ENCODE data around the gene CYSLTR2. TPM values are rescaled to one million over a fixed set of nuclear protein-coding genes. Genes with fewer than 3 reads are reported as not detected.

Gene CYSLTR2, protein sequence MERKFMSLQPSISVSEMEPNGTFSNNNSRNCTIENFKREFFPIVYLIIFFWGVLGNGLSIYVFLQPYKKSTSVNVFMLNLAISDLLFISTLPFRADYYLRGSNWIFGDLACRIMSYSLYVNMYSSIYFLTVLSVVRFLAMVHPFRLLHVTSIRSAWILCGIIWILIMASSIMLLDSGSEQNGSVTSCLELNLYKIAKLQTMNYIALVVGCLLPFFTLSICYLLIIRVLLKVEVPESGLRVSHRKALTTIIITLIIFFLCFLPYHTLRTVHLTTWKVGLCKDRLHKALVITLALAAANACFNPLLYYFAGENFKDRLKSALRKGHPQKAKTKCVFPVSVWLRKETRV
- under 1 TPM; 0.59 to 0.74 TPM for total RNA-seq

DNA sequence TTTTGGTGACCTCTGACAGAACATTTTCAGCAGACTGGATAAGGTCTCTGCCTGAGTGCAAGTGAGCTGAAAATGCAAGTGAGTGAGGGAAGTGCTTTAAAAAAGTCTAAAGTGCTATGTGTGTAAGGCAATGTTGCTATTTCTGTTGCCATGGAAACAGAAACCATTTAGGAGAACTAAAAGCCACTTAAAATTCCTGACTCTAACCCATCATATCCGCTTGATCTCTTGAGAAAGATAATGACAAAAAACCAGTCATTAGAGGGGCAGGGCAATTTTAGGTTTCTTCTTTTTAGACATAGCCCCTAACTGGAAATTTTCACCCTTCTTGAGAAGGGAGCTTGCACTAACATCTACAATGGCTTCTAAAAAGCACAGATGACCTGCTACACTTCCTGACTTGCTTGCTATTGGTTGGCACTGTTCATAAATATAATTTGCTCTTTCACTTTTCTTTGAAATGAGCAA is at the start of gene CYSLTR2:
Gene CYSLTR2 (plus strand): TSS at position 458 of the 468 bp plus-strand sequence. CDS start 52,889 bp downstream, outside the sequence.
- H3K27me3 ChIP-seq (replicated peaks; ENCODE audit: insufficient read depth), result no peaks in the 10 kb centered on the region
- no peaks in the 10 kb centered on the region for H3K9me3 ChIP-seq
- no peak within 1 kb of the TSS for H3K4me3 ChIP-seq
- H3K36me3 ChIP-seq, result no peaks in the 10 kb centered on the region
- no peak for DNase-seq (ENCODE audit: low spot score)
- intact Hi-C loops (cut with DNase I), result no loop called here
- WGBS, result 19% methylated on average over 1 of the region's 1 CpG
- H3K4me1 ChIP-seq (replicated peaks), result no peaks in the 10 kb centered on the region
- peak within 1 kb of the TSS in 1 of 2 donors; percentile 4 for H3K27ac ChIP-seq
- TF ChIP-seq, protein P1, sequence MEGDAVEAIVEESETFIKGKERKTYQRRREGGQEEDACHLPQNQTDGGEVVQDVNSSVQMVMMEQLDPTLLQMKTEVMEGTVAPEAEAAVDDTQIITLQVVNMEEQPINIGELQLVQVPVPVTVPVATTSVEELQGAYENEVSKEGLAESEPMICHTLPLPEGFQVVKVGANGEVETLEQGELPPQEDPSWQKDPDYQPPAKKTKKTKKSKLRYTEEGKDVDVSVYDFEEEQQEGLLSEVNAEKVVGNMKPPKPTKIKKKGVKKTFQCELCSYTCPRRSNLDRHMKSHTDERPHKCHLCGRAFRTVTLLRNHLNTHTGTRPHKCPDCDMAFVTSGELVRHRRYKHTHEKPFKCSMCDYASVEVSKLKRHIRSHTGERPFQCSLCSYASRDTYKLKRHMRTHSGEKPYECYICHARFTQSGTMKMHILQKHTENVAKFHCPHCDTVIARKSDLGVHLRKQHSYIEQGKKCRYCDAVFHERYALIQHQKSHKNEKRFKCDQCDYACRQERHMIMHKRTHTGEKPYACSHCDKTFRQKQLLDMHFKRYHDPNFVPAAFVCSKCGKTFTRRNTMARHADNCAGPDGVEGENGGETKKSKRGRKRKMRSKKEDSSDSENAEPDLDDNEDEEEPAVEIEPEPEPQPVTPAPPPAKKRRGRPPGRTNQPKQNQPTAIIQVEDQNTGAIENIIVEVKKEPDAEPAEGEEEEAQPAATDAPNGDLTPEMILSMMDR (IDR thresholded peaks at IDR 0.05), result no peak

DNA sequence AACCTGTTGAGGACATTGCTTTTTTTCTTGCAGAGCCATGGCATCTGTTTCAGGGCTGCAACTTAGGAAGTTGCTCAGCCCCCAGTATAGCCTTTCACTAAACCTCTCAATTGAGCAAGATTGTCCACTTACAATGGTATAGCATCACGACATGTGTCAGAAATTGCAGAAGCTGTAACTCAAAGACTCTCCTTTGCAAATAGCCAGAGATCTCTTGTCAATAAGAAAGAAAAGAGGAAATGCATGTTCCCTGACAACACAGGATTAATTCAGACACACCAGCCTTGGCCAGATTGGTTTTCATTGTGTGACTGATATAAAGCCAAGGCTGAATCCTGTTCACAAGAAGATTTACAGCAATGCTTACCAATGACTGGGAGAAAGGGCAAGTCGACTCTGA is 38.7 kb upstream of the CYSLTR2 start:
- no peak for TF ChIP-seq POLR2A (IDR thresholded peaks at IDR 0.05)
- TF ChIP-seq, protein P1 (IDR thresholded peaks at IDR 0.05), result no peak
- TF ChIP-seq POLR2AphosphoS5 (IDR thresholded peaks at IDR 0.05), result no peak
- no peaks in the 10 kb centered on the region for H3K9me3 ChIP-seq
- intact Hi-C loops (cut with DNase I), result no loop called here
- DNase-seq (ENCODE audit: low spot score), result no peak
- no peak overlapping the region for H3K27ac ChIP-seq
- H3K4me1 ChIP-seq (replicated peaks), result no peaks in the 10 kb centered on the region
- 29% methylated on average over 2 of the region's 2 CpGs for WGBS
- no peaks in the 10 kb centered on the region for H3K27me3 ChIP-seq (replicated peaks; ENCODE audit: insufficient read depth)
- no peak overlapping the region for H3K4me3 ChIP-seq
- H3K36me3 ChIP-seq, result no peaks in the 10 kb centered on the region

DNA sequence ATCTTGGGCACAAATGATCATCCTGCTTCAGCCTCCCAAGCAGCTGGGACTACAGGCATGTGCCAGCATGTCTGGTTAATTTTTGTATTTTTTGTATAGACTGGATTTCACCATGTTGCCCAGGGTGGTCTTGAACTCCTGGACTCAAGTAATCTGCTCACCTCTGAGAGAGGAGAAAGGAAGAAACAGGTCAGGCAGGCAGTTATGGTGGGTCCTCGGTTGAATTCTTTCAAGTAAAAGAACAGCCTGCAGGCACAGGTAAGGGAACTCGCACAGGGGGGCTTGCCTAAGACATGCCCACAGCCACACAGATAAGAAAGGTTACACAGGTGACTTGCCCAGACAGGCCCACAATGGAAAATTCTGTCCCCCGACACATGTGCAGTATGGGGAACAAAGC is 34.8 kb upstream of the CYSLTR2 start:
- WGBS, result 90% methylated on average over 3 of the region's 3 CpGs
- Histone ChIP-seq H3K36me3 (no peaks in the 10 kb centered on the region), H3K4me1 (replicated peaks) (no peaks in the 10 kb centered on the region), H3K4me3 (no peak overlapping the region), H3K27ac (no peak overlapping the region), H3K27me3 (replicated peaks; ENCODE audit: insufficient read depth) (no peaks in the 10 kb centered on the region), H3K9me3 (no peaks in the 10 kb centered on the region)
- TF ChIP-seq, protein P1 (IDR thresholded peaks at IDR 0.05), result no peak
- TF ChIP-seq POLR2AphosphoS5 (IDR thresholded peaks at IDR 0.05) (no peak), POLR2A (IDR thresholded peaks at IDR 0.05) (no peak)
- intact Hi-C loops (cut with DNase I), result no loop called here
- DNase-seq (ENCODE audit: low spot score), result no peak

DNA sequence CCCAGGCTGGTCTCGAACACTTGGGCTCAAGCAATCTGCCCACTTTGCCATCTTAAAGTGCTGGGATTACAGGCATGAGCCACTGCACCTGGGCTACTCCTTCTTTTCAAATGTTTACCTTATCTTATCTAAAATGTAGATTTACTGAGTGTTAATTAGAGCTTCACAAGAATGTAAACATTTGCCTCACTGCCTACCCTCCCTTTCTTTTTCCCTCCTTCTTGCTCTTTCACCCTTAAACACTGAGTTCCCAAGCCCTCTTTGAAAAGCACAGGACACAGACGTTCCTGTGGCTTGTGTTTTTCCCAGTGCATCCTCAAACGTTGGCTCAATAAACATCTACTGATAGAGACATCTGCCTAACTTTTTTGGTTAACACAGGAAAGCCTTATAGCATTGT is 32.7 kb upstream of the CYSLTR2 start:
- no peaks in the 10 kb centered on the region for H3K36me3 ChIP-seq
- no peak overlapping the region for H3K27ac ChIP-seq
- H3K4me3 ChIP-seq, result no peak overlapping the region
- H3K9me3 ChIP-seq, result no peaks in the 10 kb centered on the region
- TF ChIP-seq, protein P1 (IDR thresholded peaks at IDR 0.05), result no peak
- TF ChIP-seq POLR2AphosphoS5 (IDR thresholded peaks at IDR 0.05) (no peak), POLR2A (IDR thresholded peaks at IDR 0.05) (no peak)
- WGBS, result 52% methylated on average over 3 of the region's 3 CpGs
- intact Hi-C loops (cut with DNase I), result no loop called here
- no peak for DNase-seq (ENCODE audit: low spot score)
- no peaks in the 10 kb centered on the region for H3K4me1 ChIP-seq (replicated peaks)
- H3K27me3 ChIP-seq (replicated peaks; ENCODE audit: insufficient read depth), result no peaks in the 10 kb centered on the region

DNA sequence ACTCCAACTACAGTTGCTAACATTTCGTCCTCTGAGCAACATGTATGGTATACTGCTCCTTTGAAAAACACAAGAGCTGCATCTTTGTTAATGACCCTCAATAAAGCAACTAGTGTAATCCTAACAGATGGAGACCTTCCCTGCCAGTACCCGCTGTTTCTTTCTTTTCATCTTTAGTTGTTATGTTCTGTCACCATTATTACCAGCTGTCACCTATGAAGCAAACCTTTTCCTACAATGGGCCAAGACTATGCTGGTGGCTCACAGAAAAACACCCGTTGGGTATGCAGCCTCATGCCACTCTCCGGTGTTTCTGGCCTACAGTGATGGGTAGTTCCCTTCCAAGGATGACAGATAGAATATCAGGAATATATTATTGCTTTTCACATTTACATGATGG is 29.7 kb upstream of the CYSLTR2 start:
- TF ChIP-seq, protein P1 (IDR thresholded peaks at IDR 0.05), result no peak
- no peak for TF ChIP-seq POLR2A (IDR thresholded peaks at IDR 0.05)
- TF ChIP-seq POLR2AphosphoS5 (IDR thresholded peaks at IDR 0.05), result no peak
- intact Hi-C loops (cut with DNase I), result no loop called here
- H3K27me3 ChIP-seq (replicated peaks; ENCODE audit: insufficient read depth), result no peaks in the 10 kb centered on the region
- no peak overlapping the region for H3K4me3 ChIP-seq
- H3K36me3 ChIP-seq, result no peaks in the 10 kb centered on the region
- no peak overlapping the region for H3K27ac ChIP-seq
- no peaks in the 10 kb centered on the region for H3K4me1 ChIP-seq (replicated peaks)
- WGBS, result 92% methylated on average over 4 of the region's 4 CpGs
- H3K9me3 ChIP-seq, result no peaks in the 10 kb centered on the region
- no peak for DNase-seq (ENCODE audit: low spot score)

All from prostate gland (tissue), 2 donors.